Measurements from ENCODE around the gene CSNK1A1.

DNA sequence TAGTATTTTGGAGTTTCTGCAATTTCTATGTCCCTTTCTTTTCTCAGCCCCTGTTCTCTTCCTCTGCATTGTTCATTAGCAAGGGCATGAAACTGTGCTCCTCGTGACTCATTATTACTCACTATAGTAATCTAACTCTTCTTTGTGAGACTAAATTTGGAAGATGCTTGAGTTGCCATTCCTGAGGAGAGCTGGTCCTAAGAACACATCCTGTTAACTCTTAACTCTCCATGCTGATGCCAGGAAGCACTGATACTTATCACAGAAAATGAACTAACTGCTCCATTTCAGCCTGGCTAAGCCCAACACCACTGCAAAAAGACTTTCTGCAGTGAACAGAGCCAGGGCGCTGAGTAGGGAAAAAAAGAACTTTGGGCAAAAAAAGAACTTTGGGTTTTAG lies 10.6 kb upstream of the CSNK1A1 start:
- TF ChIP-seq, protein P1, sequence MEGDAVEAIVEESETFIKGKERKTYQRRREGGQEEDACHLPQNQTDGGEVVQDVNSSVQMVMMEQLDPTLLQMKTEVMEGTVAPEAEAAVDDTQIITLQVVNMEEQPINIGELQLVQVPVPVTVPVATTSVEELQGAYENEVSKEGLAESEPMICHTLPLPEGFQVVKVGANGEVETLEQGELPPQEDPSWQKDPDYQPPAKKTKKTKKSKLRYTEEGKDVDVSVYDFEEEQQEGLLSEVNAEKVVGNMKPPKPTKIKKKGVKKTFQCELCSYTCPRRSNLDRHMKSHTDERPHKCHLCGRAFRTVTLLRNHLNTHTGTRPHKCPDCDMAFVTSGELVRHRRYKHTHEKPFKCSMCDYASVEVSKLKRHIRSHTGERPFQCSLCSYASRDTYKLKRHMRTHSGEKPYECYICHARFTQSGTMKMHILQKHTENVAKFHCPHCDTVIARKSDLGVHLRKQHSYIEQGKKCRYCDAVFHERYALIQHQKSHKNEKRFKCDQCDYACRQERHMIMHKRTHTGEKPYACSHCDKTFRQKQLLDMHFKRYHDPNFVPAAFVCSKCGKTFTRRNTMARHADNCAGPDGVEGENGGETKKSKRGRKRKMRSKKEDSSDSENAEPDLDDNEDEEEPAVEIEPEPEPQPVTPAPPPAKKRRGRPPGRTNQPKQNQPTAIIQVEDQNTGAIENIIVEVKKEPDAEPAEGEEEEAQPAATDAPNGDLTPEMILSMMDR (IDR thresholded peaks at IDR 0.05): no peak
- TF ChIP-seq POLR2A (IDR thresholded peaks at IDR 0.05) (no peak), EP300 (IDR thresholded peaks at IDR 0.05) (no peak)
